Smooth muscle cell (in vitro differentiated cells): ENCODE measurements around the gene MYO16. TPM values are rescaled to one million over a fixed set of nuclear protein-coding genes. Genes with fewer than 3 reads are reported as not detected.

ENCODE experiments used
- DNase-seq: peaks from one replicate; lab custom pipeline; 2025; ENCODE audit not compliant: unreplicated experiment; lab: John Stamatoyannopoulos, UW
- H2AFZ ChIP-seq: fragments of 200-600 bp; sonication (generic); 2 replicates; pipeline ENCODE4 v1.6.0; 2016; ENCODE audit warnings: antibody characterized with exemption, low read depth, mild to moderate bottlenecking
- H3F3A ChIP-seq: fragments of 200-600 bp; sonication (generic); 2 replicates; pipeline ENCODE4 v1.6.0; 2017; ENCODE audit warnings: antibody characterized with exemption, low read depth
- H3K27ac ChIP-seq: fragments of 200-600 bp; sonication (generic); 2 replicates; pipeline ENCODE4 v1.5.1; 2016; ENCODE audit warnings: low read depth, mild to moderate bottlenecking
- H3K27me3 ChIP-seq: fragments of 200-600 bp; sonication (generic); 2 replicates; pipeline ENCODE4 v1.6.1; 2016; ENCODE audit warnings: low read depth, mild to moderate bottlenecking
- H3K36me3 ChIP-seq: fragments of 200-600 bp; sonication (generic); 2 replicates; pipeline ENCODE4 v1.5.1; 2016; ENCODE audit warnings: low read depth
- H3K4me1 ChIP-seq: fragments of 200-600 bp; sonication (generic); 2 replicates; pipeline ENCODE4 v1.5.1; 2016; ENCODE audit warnings: low read depth
- H3K4me2 ChIP-seq: fragments of 200-600 bp; sonication (generic); 2 replicates; pipeline ENCODE4 v1.6.0; 2016; ENCODE audit warnings: mild to moderate bottlenecking
- H3K4me3 ChIP-seq: fragments of 200-600 bp; sonication (generic); 2 replicates; pipeline ENCODE4 v1.5.1; 2016; ENCODE audit warnings: mild to moderate bottlenecking
- H3K79me2 ChIP-seq: fragments of 200-600 bp; sonication (generic); 2 replicates; pipeline ENCODE4 v1.6.0; 2016; ENCODE audit warnings: low read depth, mild to moderate bottlenecking
- H3K9ac ChIP-seq: fragments of 200-600 bp; sonication (generic); 2 replicates; pipeline ENCODE4 v1.6.0; 2016; ENCODE audit warnings: low read depth
- H3K9me3 ChIP-seq: fragments of 200-600 bp; sonication (generic); replicated peaks from 2 replicates; pipeline ENCODE4 v1.5.1; 2016; ENCODE audit warnings: low read depth
- H4K20me1 ChIP-seq: fragments of 200-600 bp; sonication (generic); 2 replicates; pipeline ENCODE4 v1.6.0; 2016; ENCODE audit warnings: low read depth
- CTCF ChIP-seq: fragments of 200-600 bp; sonication (generic); IDR thresholded peaks from 2 replicates; pipeline ENCODE4 v1.5.1; 2017; ENCODE audit warnings: borderline replicate concordance, mild to moderate bottlenecking, antibody characterized with exemption; ENCODE audit not compliant: insufficient read depth, poor library complexity, severe bottlenecking
- WGBS: methylation state at CpG from one replicate; pipeline ENCODE4 v1.1.7; 2016; ENCODE audit warnings: low lambda C conversion rate; 5-methylcytosine and 5-hydroxymethylcytosine counted together
- polyA plus RNA-seq: library from polyadenylated mRNA; unstranded; fragments of >200 nt; fragmentation: Nextera tagmentation; extraction: Ambion mirVana; gene quantifications from 2 replicates; pipeline ENCODE4 v1.2.1, GENCODE V29; 2016
- total RNA-seq: library from RNA; depleted of rRNA; stranded (reverse); fragments of >200 nt; gene quantifications from 2 replicates; pipeline ENCODE4 v1.2.3, GENCODE V29; 2014

The MYO16 gene
- total and polyA plus RNA-seq, 2 experiments from 2014 or later, result not detected

- no peak overlapping the region for H3K4me3 ChIP-seq
- no peaks in the 10 kb centered on the region for H3K79me2 ChIP-seq
- H2AFZ ChIP-seq, result no peak overlapping the region
- no peaks in the 10 kb centered on the region for H3K4me1 ChIP-seq
- no peaks in the 10 kb centered on the region for H3K9me3 ChIP-seq
- H3F3A ChIP-seq, result no peaks in the 10 kb centered on the region
- H3K4me2 ChIP-seq, result no peak overlapping the region
- no peak overlapping the region for H3K9ac ChIP-seq
- H3K27me3 ChIP-seq, result peaks cover 2% of the 10 kb centered on the region
- H3K36me3 ChIP-seq, result no peaks in the 10 kb centered on the region
- no peaks in the 10 kb centered on the region for H4K20me1 ChIP-seq
- no peak for TF ChIP-seq CTCF
- DNase-seq, result no peak
- H3K27ac ChIP-seq, result no peak overlapping the region
Observed at GRCh38 chr13:108974686-108975085, 345.3 kb downstream of the MYO16 start.

- no peak for TF ChIP-seq CTCF
- H3K4me2 ChIP-seq, result no peak overlapping the region
- H3F3A ChIP-seq, result no peaks in the 10 kb centered on the region
- H3K79me2 ChIP-seq, result no peaks in the 10 kb centered on the region
- no peaks in the 10 kb centered on the region for H4K20me1 ChIP-seq
- H3K27me3 ChIP-seq, result peaks cover 2% of the 10 kb centered on the region
- H3K4me3 ChIP-seq, result no peak overlapping the region
- H3K27ac ChIP-seq, result no peak overlapping the region
- H3K36me3 ChIP-seq, result no peaks in the 10 kb centered on the region
- WGBS, result 87% methylated on average over 5 of the region's 5 CpGs
- no peak overlapping the region for H2AFZ ChIP-seq
- H3K9ac ChIP-seq, result no peak overlapping the region
- no peaks in the 10 kb centered on the region for H3K4me1 ChIP-seq
- no peak for DNase-seq
- no peaks in the 10 kb centered on the region for H3K9me3 ChIP-seq
Observed at GRCh38 chr13:108980237-108980636, 350.8 kb downstream of the MYO16 start.

- 88% methylated on average over 7 of the region's 7 CpGs for WGBS
- no peak for TF ChIP-seq CTCF
- no peaks in the 10 kb centered on the region for H4K20me1 ChIP-seq
- H3K36me3 ChIP-seq, result no peaks in the 10 kb centered on the region
- no peak overlapping the region for H3K27ac ChIP-seq
- no peaks in the 10 kb centered on the region for H3F3A ChIP-seq
- H3K4me1 ChIP-seq, result no peaks in the 10 kb centered on the region
- no peak overlapping the region for H3K4me3 ChIP-seq
- H3K9ac ChIP-seq, result no peak overlapping the region
- no peak overlapping the region for H3K4me2 ChIP-seq
- no peak for DNase-seq
- H3K79me2 ChIP-seq, result no peaks in the 10 kb centered on the region
- no peak overlapping the region for H2AFZ ChIP-seq
- H3K9me3 ChIP-seq, result no peaks in the 10 kb centered on the region
- no peaks in the 10 kb centered on the region for H3K27me3 ChIP-seq
Observed at GRCh38 chr13:108981407-108981806, 352.0 kb downstream of the MYO16 start.

- WGBS, result 96% methylated on average over 6 of the region's 6 CpGs
- H3K79me2 ChIP-seq, result no peaks in the 10 kb centered on the region
- H3K4me2 ChIP-seq, result no peak overlapping the region
- no peak for DNase-seq
- no peaks in the 10 kb centered on the region for H3K36me3 ChIP-seq
- H3K27ac ChIP-seq, result no peak overlapping the region
- H3K9ac ChIP-seq, result no peak overlapping the region
- no peaks in the 10 kb centered on the region for H3F3A ChIP-seq
- H3K4me1 ChIP-seq, result no peaks in the 10 kb centered on the region
- no peak for TF ChIP-seq CTCF
- H3K9me3 ChIP-seq, result no peaks in the 10 kb centered on the region
- no peaks in the 10 kb centered on the region for H4K20me1 ChIP-seq
- H3K27me3 ChIP-seq, result no peaks in the 10 kb centered on the region
- no peak overlapping the region for H2AFZ ChIP-seq
- H3K4me3 ChIP-seq, result no peak overlapping the region
Observed at GRCh38 chr13:108983273-108983672, 353.9 kb downstream of the MYO16 start.
